Activated naive CD8-positive, alpha-beta T cell treated with anti-CD3 and anti-CD28 coated beads, Interleukin-2, amount 50 U/mL, for 16 hours (primary cell): Measurements from ENCODE around the gene DCUN1D1.
"Not testable (repeated sequence)": the region's sequence is repeated elsewhere in the genome, so short reads cannot be mapped to it uniquely, and the experiment has no call there.

ENCODE experiments used
- DNase-seq: peaks from one replicate; pipeline ENCODE4 v3.0.0-alpha.2; 2020; ENCODE audit warnings: low read depth, low spot score

The DCUN1D1 gene

GRCh38 chr3:182980204-182981037, at the start of gene DCUN1D1:
Gene DCUN1D1 (minus strand): TSS chr3:182980538. CDS start chr3:182980489, 49 bp downstream.
- DNase-seq: peak; percentile 67

GRCh38 chr3:183028416-183028815, 48.1 kb upstream of the DCUN1D1 start:
- no peak for DNase-seq

- no peak for DNase-seq
Observed at GRCh38 chr3:183027276-183027675, 46.9 kb upstream of the DCUN1D1 start.

GRCh38 chr3:183022936-183023516, 42.7 kb upstream of the DCUN1D1 start:
- no peak for DNase-seq

- DNase-seq: no peak
Observed at GRCh38 chr3:183018421-183019192, 38.3 kb upstream of the DCUN1D1 start.

GRCh38 chr3:183015185-183015584, 34.8 kb upstream of the DCUN1D1 start:
- DNase-seq: no peak

- DNase-seq: no peak
Observed at GRCh38 chr3:183013856-183014255, 33.5 kb upstream of the DCUN1D1 start.

GRCh38 chr3:183013074-183013473, 32.7 kb upstream of the DCUN1D1 start:
- DNase-seq: no peak

GRCh38 chr3:183008800-183009199, 28.5 kb upstream of the DCUN1D1 start:
- DNase-seq: no peak

GRCh38 chr3:183008303-183008702, 28.0 kb upstream of the DCUN1D1 start:
- no peak for DNase-seq

GRCh38 chr3:183006396-183007002, 26.2 kb upstream of the DCUN1D1 start:
- DNase-seq: no peak

- no peak for DNase-seq
Observed at GRCh38 chr3:182999767-183000166, 19.4 kb upstream of the DCUN1D1 start.

GRCh38 chr3:182993486-182994201, 13.3 kb upstream of the DCUN1D1 start:
- DNase-seq: not testable (repeated sequence)

GRCh38 chr3:182989566-182989965, 9.2 kb upstream of the DCUN1D1 start:
- no peak for DNase-seq

- no peak for DNase-seq
Observed at GRCh38 chr3:182986021-182986420, 5.7 kb upstream of the DCUN1D1 start.

- no peak for DNase-seq
Observed at GRCh38 chr3:182983876-182984275, 3.5 kb upstream of the DCUN1D1 start.

- no peak for DNase-seq
Observed at GRCh38 chr3:182981038-182981380, 671 bp upstream of the DCUN1D1 start.

- DNase-seq: no peak
Observed at GRCh38 chr3:182979674-182980191, 605 bp downstream of the DCUN1D1 start.

GRCh38 chr3:182979103-182979673, 1.1 kb downstream of the DCUN1D1 start:
- DNase-seq: no peak

- no peak for DNase-seq
Observed at GRCh38 chr3:182978387-182978786, 2.0 kb downstream of the DCUN1D1 start.

- DNase-seq: no peak
Observed at GRCh38 chr3:182973047-182973446, 7.3 kb downstream of the DCUN1D1 start.
